NCI-H2227 treated with DMSO at 0.1 percent for 48 hours (cell line): ENCODE data around the gene GAB2.
"Not testable (repeated sequence)": the region's sequence is repeated elsewhere in the genome, so short reads cannot be mapped to it uniquely, and the experiment has no call there.

Experiments
- DNase-seq: peaks from one replicate; lab custom pipeline; 2025; lab: John Stamatoyannopoulos, UW

The GAB2 gene

DNA sequence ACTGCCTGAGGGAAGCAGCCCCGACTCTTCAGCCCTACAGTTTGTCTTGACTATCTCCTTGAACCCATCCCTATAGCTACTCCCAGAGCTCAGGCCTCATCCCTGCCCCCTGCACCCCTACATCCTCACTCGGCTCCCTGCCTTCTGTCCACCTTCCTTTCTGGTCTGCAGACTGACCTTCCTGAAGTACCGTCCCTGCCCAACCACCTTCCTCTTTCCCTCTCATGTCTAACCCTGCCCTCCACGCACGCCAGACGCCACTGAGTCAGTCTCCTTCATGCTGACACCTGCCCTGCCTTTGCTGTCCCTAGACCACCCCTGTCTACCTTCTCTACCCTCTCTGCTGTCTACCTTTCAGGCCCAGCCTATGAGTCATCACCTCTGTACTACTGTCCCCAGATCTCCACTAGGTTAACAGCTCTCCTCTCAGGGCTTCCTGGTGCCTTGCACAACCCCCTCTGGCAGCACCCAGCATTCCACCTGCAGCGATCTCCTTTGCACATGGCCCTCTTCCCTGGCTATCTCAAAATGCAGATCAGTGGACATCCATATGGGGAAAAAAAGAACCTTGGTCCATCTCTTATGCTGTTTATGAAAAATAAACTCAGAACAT, 238.1 kb downstream of the GAB2 start:
- no peak for DNase-seq

DNA sequence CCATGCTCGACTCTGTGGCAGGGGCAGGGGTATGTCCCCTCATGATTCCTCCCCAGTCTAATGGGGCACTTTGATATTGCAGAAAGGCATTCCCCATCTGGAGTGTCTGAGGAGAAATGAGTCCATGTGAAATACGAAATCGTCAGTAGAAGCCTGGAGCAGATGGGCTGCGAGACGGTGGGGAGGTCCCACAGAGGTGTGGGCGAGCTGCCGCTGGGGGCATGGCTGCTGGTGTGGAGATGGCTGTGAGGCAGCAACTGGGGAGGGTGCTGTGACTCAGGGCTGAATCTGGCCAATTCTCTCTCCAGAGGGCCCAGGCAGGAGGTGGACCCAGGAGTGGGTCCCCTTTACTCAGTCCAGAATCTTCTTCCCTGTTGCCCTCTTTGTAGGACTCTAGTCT, 240.4 kb downstream of the GAB2 start:
- DNase-seq = no peak

DNA sequence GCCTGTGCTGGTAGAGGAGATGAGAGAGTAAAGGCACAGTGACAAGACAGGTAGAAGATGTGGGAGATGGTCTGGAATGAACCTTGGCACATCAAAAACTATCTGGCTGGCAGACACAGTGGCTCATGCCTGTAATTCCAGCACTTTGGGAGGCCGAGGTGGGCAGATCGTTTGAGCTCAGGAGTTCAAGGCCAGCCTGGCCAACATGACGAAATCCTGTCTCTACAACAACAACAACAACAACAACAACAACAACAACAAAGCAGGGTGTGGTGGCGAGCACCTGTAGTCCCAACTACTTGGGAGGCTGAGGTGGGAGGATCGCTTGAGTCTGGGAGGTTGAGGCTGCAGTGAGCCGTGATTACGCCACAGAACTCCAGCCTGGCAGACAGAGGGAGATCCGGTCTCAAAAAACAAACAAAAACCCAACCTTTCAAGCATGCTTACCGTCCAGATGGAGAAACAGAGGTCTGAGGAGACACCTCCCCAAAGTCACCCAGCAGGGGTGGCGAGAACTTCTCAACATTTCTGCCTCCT, 240.9 kb downstream of the GAB2 start:
- no peak for DNase-seq

DNA sequence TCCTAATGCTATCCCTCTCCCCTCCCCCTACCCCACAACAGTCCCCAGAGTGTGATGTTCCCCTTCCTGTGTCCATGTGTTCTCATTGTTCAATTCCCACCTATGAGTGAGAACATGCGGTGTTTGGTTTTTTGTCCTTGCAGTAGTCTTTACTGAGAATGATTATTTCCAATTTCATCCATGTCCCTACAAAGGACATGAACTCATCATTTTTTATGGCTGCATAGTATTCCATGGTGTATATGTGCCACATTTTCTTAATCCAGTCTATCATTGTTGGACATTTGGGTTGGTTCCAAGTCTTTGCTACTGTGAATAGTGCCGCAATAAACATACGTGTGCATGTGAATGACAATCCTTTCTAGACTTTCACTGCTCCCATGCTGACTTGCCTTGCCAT, 241.8 kb downstream of the GAB2 start:
- not testable (repeated sequence) for DNase-seq

DNA sequence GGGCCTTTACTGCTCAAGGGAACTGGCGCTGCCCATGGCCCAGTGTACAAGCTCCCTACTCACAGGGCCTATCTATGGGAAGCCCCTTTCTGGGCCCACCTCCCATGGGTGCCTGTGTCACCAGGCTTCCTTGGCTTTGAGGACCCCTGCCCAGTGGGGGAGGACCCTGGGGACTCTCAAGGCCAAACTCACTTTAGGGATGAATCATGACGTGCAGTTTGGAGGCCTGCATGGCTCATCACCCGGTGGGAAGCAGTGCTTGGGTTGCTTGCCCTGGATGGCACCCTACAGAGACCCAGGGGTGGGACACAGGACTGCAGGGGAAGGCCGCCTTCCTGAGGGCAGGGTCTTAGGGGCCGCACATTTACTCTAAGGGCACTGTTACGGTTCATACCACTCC, 245.7 kb downstream of the GAB2 start:
- DNase-seq = no peak

DNA sequence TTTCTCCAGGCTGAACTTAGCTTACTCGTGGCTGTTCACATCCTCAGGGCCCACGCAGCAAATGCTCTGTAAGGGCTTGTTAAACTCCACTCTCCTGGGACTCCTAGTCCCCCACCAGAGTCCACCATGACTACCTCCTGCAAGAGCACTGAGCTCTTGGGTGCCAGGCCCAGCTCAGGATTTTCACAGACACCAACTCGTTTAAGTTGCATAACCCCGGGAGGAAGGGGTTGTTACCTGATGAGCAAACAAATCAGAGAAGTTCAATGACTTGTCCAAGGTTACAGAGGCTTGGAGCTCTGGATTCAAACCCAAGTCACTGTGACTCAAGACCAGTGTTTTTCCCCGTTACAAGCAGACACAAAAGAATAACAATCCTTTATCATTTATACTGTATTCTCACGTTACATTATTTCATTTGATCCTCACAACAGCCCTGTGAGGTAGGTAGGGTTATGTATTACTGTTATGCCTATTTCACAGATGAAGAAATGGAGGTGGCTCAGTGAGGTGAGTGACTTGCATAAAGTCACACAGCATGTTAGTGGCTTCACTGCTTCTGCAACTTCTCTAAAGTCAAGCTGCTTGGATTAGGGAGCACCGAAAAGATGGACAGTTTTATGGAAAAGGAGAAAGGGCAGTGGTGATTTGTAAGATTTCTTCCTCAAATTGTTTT, 246.6 kb downstream of the GAB2 start:
- DNase-seq = no peak

DNA sequence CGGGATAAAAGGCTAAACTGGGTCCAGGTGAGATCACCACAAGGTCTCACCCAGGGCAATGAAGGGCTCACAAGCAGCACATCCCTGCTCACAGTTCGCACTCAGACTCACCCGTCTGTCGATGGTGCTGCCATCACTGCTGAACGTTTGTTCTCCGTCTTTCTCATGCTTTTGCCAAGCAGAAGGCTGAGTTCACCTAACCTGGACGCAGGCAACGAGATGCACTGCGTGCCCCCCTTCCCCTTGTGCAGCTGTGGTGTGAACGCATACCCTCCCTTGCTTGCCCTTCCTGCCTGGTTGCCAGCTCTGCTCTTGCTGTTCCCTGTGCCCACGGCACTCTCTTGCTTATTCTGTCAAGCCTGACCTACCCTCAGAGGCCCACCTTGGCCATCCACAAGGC, 247.2 kb downstream of the GAB2 start:
- DNase-seq = no peak

DNA sequence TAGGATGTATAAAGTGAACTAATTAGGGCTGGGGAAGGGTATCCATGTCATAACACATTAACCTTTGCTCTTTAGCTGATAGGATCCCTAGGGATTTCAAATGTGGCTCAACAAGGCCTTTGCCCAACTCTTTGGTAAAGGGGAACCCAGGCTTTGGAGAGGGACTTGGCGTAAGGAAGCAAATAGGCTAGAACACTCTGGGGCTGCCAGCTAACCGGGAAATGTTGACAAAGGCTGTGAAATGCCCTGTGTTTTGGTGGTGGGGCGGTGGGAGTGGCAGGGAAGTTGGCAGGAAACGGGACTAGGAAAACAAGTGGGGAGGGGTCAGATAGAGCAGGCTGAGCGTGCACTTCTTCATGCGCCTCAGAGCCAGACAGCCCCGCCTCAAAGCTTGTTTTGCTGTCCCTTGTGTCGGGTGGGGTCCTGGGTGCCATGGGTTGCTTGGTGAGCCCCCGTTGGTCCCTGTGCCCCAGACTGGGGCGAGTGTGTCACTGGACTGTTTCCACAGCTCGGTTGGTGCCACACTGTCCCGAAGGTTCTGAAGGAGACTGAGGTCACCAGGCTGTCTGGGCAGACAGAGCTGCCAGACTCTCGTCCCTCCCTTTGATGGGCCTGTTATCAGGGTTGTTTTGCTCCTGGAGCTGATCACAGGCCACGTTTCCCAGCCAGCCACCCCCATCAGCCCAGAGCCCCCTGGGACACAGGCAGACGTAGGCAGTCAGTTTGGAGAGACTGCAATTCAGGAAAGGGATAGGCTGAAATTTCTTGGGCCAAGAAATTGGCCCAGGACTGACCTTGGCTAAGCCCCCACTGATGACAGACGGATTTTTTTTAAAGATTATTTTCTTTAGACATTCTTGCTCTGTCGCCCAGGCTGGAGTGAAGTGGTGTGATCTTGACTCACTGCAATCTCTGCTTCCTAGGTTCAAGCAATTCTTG, 248.8 kb downstream of the GAB2 start:
- no peak for DNase-seq

DNA sequence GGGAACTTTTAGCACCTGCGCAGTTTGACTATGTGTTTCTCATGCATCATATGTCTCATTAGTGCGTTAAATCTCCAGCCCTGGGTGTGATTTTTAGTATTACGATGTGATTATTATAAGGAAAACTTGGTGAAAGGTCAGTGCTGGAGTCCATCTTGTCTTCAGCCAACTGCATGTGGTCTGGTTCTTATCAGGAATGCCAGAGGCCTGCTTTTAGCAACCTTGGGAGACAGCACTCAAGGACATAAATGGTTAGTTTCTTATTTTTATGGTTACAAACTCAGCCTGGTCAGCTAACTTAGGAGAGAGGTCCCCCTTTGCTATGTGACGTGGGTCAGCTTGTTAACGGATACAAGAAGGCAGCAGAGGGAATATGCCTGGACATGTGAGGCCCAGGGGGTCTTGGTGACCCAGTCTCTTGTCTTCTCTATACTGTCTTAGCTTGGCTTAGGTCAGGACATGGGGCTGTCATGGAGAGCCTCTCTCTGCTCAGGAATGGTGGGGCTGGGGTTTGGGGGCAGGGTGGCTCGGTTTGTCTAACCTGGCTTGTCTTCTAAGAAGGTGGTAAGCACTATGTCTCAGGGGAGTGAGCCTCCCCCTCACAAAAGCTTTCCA, 250.7 kb downstream of the GAB2 start:
- DNase-seq = no peak
